Endometrium (tissue), 2 donors: ENCODE measurements around the gene PPP2R2C.
A peak's percentile ranks its signal among the peaks of the same experiment; 100 is the strongest.

ENCODE experiments used
- FAIRE-seq: peaks from 2 replicates; lab custom pipeline; 2012; peaks lifted over from hg19 to GRCh38; lab: Jason Lieb, UNC
- donor health status: control.
- donor health status: control.

Gene PPP2R2C

GRCh38 chr4:6448476-6449170, 23.8 kb downstream of the PPP2R2C start:
- no peak for FAIRE-seq

- no peak for FAIRE-seq
Measured at GRCh38 chr4:6447672-6448171, 24.7 kb downstream of the PPP2R2C start.

GRCh38 chr4:6446538-6447451, 25.6 kb downstream of the PPP2R2C start:
- peak; percentile 45 for FAIRE-seq

GRCh38 chr4:6446130-6446482, 26.3 kb downstream of the PPP2R2C start:
- no peak for FAIRE-seq

- FAIRE-seq: no peak
Measured at GRCh38 chr4:6445403-6446129, 26.8 kb downstream of the PPP2R2C start.

- no peak for FAIRE-seq
Measured at GRCh38 chr4:6444582-6444981, 27.8 kb downstream of the PPP2R2C start.

- no peak for FAIRE-seq
Measured at GRCh38 chr4:6443035-6444023, 29.1 kb downstream of the PPP2R2C start.

GRCh38 chr4:6442555-6442954, 29.9 kb downstream of the PPP2R2C start:
- FAIRE-seq: no peak

- FAIRE-seq: no peak
Measured at GRCh38 chr4:6441758-6442157, 30.7 kb downstream of the PPP2R2C start.

GRCh38 chr4:6441202-6441582, 31.2 kb downstream of the PPP2R2C start:
- no peak for FAIRE-seq

- FAIRE-seq: no peak
Measured at GRCh38 chr4:6440506-6441201, 31.8 kb downstream of the PPP2R2C start.

- FAIRE-seq: no peak
Measured at GRCh38 chr4:6439120-6439762, 33.2 kb downstream of the PPP2R2C start.

- no peak for FAIRE-seq
Measured at GRCh38 chr4:6437826-6438238, 34.6 kb downstream of the PPP2R2C start.

- FAIRE-seq: no peak
Measured at GRCh38 chr4:6435010-6435409, 37.4 kb downstream of the PPP2R2C start.

GRCh38 chr4:6430927-6431326, 41.5 kb downstream of the PPP2R2C start:
- FAIRE-seq: no peak

GRCh38 chr4:6427439-6428090, 44.8 kb downstream of the PPP2R2C start:
- FAIRE-seq: no peak

- no peak for FAIRE-seq
Measured at GRCh38 chr4:6426571-6427438, 45.6 kb downstream of the PPP2R2C start.

- no peak for FAIRE-seq
Measured at GRCh38 chr4:6425911-6426310, 46.5 kb downstream of the PPP2R2C start.

- FAIRE-seq: no peak
Measured at GRCh38 chr4:6425336-6425735, 47.1 kb downstream of the PPP2R2C start.
